Fibroblast of mammary gland (primary cell): ENCODE measurements around the gene CREB5.

ENCODE experiments used
- DNase-seq: peaks from one replicate; pipeline ENCODE4 v3.0.0-alpha.2; 2010; ENCODE audit warnings: low read depth
- H3K4me3 ChIP-seq: 2 replicates; pipeline ENCODE4 v1.5.1; 2011; ENCODE audit warnings: low read depth, mild to moderate bottlenecking, low read length, moderate library complexity; ENCODE audit not compliant: control insufficient read depth
- CTCF ChIP-seq: conservative IDR thresholded peaks from 2 replicates; pipeline ENCODE4 v1.5.1; 2011; ENCODE audit warnings: low read depth, low read length, inconsistent platforms; ENCODE audit not compliant: control insufficient read depth, insufficient read depth

Gene CREB5

GRCh38 chr7:28470344-28470743 is 58.0 kb downstream of the CREB5 start:
- DNase-seq = no peak
- no peak overlapping the region for H3K4me3 ChIP-seq
- TF ChIP-seq CTCF = no peak

GRCh38 chr7:28472332-28472731 is 60.0 kb downstream of the CREB5 start:
- H3K4me3 ChIP-seq = no peak overlapping the region
- no peak for DNase-seq
- TF ChIP-seq CTCF = no peak

GRCh38 chr7:28473571-28474281 is 61.4 kb downstream of the CREB5 start:
- no peak for TF ChIP-seq CTCF
- no peak overlapping the region for H3K4me3 ChIP-seq
- peak; percentile 23 for DNase-seq

- no peak for TF ChIP-seq CTCF
- H3K4me3 ChIP-seq = no peak overlapping the region
- peak; percentile 6 for DNase-seq
These were observed 61.9 kb downstream of the CREB5 start for GRCh38 chr7:28474282-28474638.

- H3K4me3 ChIP-seq = no peak overlapping the region
- no peak for TF ChIP-seq CTCF
- DNase-seq = no peak
These were observed 62.3 kb downstream of the CREB5 start for GRCh38 chr7:28474640-28475039.

- no peak for TF ChIP-seq CTCF
- DNase-seq = no peak
- H3K4me3 ChIP-seq = no peak overlapping the region
These were observed 64.7 kb downstream of the CREB5 start for GRCh38 chr7:28477041-28477442.

- no peak overlapping the region for H3K4me3 ChIP-seq
- no peak for DNase-seq
- no peak for TF ChIP-seq CTCF
These were observed 66.3 kb downstream of the CREB5 start for GRCh38 chr7:28478656-28479055.
